Tibial artery (tissue), 4 donors: ENCODE measurements around the gene AFAP1L2.

Experiments
- DNase-seq, 2 donors: peaks; one replicate each; pipeline ENCODE4 v3.0.0-alpha.2; 2019
- H3K27ac ChIP-seq, 2 donors: fragments of 200-600 bp; sonication (generic) in 1 of 2; 1 replicate in 1 of 2; 2 replicates in 1 of 2; pipeline ENCODE4 v1.5.1; 2018 to 2019; ENCODE audit warnings: mild to moderate bottlenecking in 1 of 2
- H3K27me3 ChIP-seq, 2 donors: fragments of 200-600 bp; sonication (generic) in 1 of 2; one replicate each; pipeline versions ENCODE4 v1.5.1 to v1.6.0; 2016 to 2019
- H3K36me3 ChIP-seq, 3 donors: fragments of 200-600 bp; sonication (generic) in 2 of 3; one replicate each; pipeline ENCODE4 v1.5.1; 2016 to 2019; ENCODE audit warnings: mild to moderate bottlenecking in 2 of 3
- H3K4me1 ChIP-seq, 4 donors: fragments of 200-600 bp; sonication (generic) in 2 of 4; 1 replicate in 3 of 4; 2 replicates in 1 of 4; pipeline ENCODE4 v1.5.1; 2016 to 2019
- H3K4me3 ChIP-seq, 2 donors: fragments of 200-600 bp; sonication (generic) in 1 of 2; 1 replicate in 1 of 2; 2 replicates in 1 of 2; pipeline ENCODE4 v1.5.1; 2018 to 2019; ENCODE audit warnings: mild to moderate bottlenecking in 2 of 2
- H3K9me3 ChIP-seq, 3 donors: fragments of 200-600 bp; sonication (generic) in 1 of 3; one replicate each; pipeline ENCODE4 v1.5.1; 2016 to 2019
- CTCF ChIP-seq, 2 experiments: fragments of 200-600 bp in 1 of 2; fragments of 450-650 bp in 1 of 2; IDR thresholded peaks; one replicate each; pipeline ENCODE4 v1.5.1; 2017 to 2019; ENCODE audit warnings: antibody characterized with exemption in 2 of 2, mild to moderate bottlenecking in 1 of 2, moderate library complexity in 1 of 2
- intact Hi-C: fragments of 100-400 bp; cut with DNase I; formaldehyde crosslinking; loops from one replicate; pipeline ENCODE4 v1.15.0; 2023; ENCODE audit warnings: low total_unique reads

Gene AFAP1L2

GRCh38 chr10:114442091-114442630 is 37.9 kb upstream of the AFAP1L2 start:
- Histone ChIP-seq H3K9me3 (no peaks in the 10 kb centered on the region), H3K4me3 (no peak overlapping the region), H3K4me1 (no peaks in the 10 kb centered on the region), H3K27me3 (no peaks in the 10 kb centered on the region), H3K27ac (no peak overlapping the region), H3K36me3 (peaks cover 0 to 57% (median 28%) of the 10 kb centered on the region in 3 donors)
- intact Hi-C loops = no loop called here
- no peak for DNase-seq
- TF ChIP-seq CTCF (IDR thresholded peaks at IDR 0.05) = no peak

- no peak overlapping the region for H3K4me3 ChIP-seq
- H3K27ac ChIP-seq = no peak overlapping the region
- H3K27me3 ChIP-seq = no peaks in the 10 kb centered on the region
- TF ChIP-seq CTCF (IDR thresholded peaks at IDR 0.05) = no peak
- no peaks in the 10 kb centered on the region for H3K9me3 ChIP-seq
- intact Hi-C loops = no loop called here
- DNase-seq = no peak
- peaks cover 0 to 67% (median 28%) of the 10 kb centered on the region in 3 donors for H3K36me3 ChIP-seq
- no peaks in the 10 kb centered on the region for H3K4me1 ChIP-seq
These were observed 36.8 kb upstream of the AFAP1L2 start for GRCh38 chr10:114441107-114441506.

- Histone ChIP-seq H3K4me3 (no peak overlapping the region), H3K9me3 (no peaks in the 10 kb centered on the region), H3K36me3 (peaks cover 0 to 61% (median 28%) of the 10 kb centered on the region in 3 donors), H3K4me1 (no peaks in the 10 kb centered on the region), H3K27ac (no peak overlapping the region), H3K27me3 (no peaks in the 10 kb centered on the region)
- peak; percentile 37 to 50 for TF ChIP-seq CTCF (IDR thresholded peaks at IDR 0.05)
- intact Hi-C loops = loop anchor here (5.0 kb wide), 1 partner anchor 135 kb away; no protein-coding TSS in a partner anchor
- DNase-seq = no peak
These were observed 33.4 kb upstream of the AFAP1L2 start for GRCh38 chr10:114437473-114438292.

GRCh38 chr10:114436941-114437340 is 32.6 kb upstream of the AFAP1L2 start:
- H3K27me3 ChIP-seq = no peaks in the 10 kb centered on the region
- no peak overlapping the region for H3K4me3 ChIP-seq
- no peaks in the 10 kb centered on the region for H3K9me3 ChIP-seq
- TF ChIP-seq CTCF (IDR thresholded peaks at IDR 0.05) = no peak
- intact Hi-C loops = loop anchor here (5.0 kb wide), 1 partner anchor 135 kb away; no protein-coding TSS in a partner anchor
- H3K36me3 ChIP-seq = peaks cover 0 to 54% (median 28%) of the 10 kb centered on the region in 3 donors
- no peaks in the 10 kb centered on the region for H3K4me1 ChIP-seq
- DNase-seq = no peak
- H3K27ac ChIP-seq = no peak overlapping the region

- no peak for TF ChIP-seq CTCF (IDR thresholded peaks at IDR 0.05)
- peaks cover 0 to 4% (median 0%) of the 10 kb centered on the region in 4 donors for H3K4me1 ChIP-seq
- no peaks in the 10 kb centered on the region for H3K9me3 ChIP-seq
- no peak for DNase-seq
- H3K36me3 ChIP-seq = peaks cover 0 to 22% (median 5%) of the 10 kb centered on the region in 3 donors
- H3K4me3 ChIP-seq = no peak overlapping the region
- intact Hi-C loops = no loop called here
- H3K27ac ChIP-seq = no peak overlapping the region
- no peaks in the 10 kb centered on the region for H3K27me3 ChIP-seq
These were observed 28.3 kb upstream of the AFAP1L2 start for GRCh38 chr10:114432566-114433093.
